NB4 (cell line): Measurements from ENCODE around the gene EPB41L4A.
"Not testable (repeated sequence)": the region's sequence is repeated elsewhere in the genome, so short reads cannot be mapped to it uniquely, and the experiment has no call there.

Experiments
- DNase-seq: peaks from one replicate; pipeline ENCODE4 v3.0.0; 2010; ENCODE audit warnings: low read depth
- H3K4me3 ChIP-seq: one replicate; pipeline ENCODE4 v1.5.1; 2011; ENCODE audit warnings: mild to moderate bottlenecking, low read depth, low read length, moderate library complexity
- MYC ChIP-seq: IDR thresholded peaks from 2 replicates; pipeline ENCODE4 v1.6.1; 2011; ENCODE audit warnings: low read depth, low read length
- POLR2A ChIP-seq: IDR thresholded peaks from 2 replicates; pipeline ENCODE4 v1.6.1; 2011; ENCODE audit warnings: mild to moderate bottlenecking; ENCODE audit not compliant: insufficient read length; ENCODE audit errors: extremely low read depth
- TF ChIP-seq, protein P1 (sequence below): IDR thresholded peaks from one replicate; pipeline ENCODE4 v1.5.1; 2012; ENCODE audit warnings: low read depth, low read length
- TF ChIP-seq, protein P2 (sequence below): IDR thresholded peaks from 2 replicates; pipeline ENCODE4 v1.6.1; 2011; ENCODE audit warnings: low read depth, low read length

EPB41L4A gene

DNA sequence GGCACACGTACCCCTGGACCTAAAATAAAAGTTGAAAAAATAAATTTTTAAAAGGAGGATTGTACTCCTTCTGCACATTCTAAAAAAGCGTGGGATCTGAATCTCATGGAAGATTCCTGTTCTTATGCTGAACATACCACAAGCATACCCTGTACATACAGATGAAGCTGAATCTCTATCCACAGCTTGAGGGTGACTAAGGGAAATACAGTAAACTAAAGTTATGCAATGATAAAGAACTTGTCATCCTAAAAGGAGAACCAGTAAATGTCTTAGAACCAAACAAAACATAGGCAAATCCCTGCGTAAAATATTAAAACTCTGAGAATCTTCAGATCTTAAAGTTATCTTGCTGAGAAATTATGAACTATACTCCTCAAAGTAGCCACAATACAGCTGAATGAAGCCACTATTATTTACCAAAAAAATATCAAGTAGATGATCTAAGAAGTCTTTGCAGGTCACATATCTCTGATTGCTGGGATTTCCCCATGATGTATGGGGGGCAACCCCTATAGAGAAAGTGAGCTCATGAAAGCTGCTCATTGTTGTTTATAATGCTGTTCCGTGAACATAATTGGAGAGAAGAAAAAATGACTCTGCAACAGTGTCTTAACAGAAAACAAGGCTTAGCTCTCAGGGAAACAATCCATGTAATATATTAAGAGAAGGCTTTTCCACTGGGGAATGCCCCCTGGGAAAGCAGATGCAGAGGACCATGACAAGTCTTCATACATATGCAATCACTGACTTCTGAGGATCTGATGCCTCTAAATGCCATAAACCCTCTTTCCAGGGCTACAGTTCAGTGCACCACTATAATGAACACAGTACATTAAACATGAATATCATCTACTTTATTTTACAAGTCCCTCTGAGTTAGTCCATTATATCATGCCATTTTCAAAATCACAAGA is 210.1 kb downstream of the EPB41L4A start:
- DNase-seq, result peak; percentile 16
- TF ChIP-seq POLR2A (no peak), MYC (no peak)
- TF ChIP-seq, protein P1, sequence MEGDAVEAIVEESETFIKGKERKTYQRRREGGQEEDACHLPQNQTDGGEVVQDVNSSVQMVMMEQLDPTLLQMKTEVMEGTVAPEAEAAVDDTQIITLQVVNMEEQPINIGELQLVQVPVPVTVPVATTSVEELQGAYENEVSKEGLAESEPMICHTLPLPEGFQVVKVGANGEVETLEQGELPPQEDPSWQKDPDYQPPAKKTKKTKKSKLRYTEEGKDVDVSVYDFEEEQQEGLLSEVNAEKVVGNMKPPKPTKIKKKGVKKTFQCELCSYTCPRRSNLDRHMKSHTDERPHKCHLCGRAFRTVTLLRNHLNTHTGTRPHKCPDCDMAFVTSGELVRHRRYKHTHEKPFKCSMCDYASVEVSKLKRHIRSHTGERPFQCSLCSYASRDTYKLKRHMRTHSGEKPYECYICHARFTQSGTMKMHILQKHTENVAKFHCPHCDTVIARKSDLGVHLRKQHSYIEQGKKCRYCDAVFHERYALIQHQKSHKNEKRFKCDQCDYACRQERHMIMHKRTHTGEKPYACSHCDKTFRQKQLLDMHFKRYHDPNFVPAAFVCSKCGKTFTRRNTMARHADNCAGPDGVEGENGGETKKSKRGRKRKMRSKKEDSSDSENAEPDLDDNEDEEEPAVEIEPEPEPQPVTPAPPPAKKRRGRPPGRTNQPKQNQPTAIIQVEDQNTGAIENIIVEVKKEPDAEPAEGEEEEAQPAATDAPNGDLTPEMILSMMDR, result no peak
- TF ChIP-seq, protein P2, sequence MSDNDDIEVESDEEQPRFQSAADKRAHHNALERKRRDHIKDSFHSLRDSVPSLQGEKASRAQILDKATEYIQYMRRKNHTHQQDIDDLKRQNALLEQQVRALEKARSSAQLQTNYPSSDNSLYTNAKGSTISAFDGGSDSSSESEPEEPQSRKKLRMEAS, result no peak
- no peak overlapping the region for H3K4me3 ChIP-seq

DNA sequence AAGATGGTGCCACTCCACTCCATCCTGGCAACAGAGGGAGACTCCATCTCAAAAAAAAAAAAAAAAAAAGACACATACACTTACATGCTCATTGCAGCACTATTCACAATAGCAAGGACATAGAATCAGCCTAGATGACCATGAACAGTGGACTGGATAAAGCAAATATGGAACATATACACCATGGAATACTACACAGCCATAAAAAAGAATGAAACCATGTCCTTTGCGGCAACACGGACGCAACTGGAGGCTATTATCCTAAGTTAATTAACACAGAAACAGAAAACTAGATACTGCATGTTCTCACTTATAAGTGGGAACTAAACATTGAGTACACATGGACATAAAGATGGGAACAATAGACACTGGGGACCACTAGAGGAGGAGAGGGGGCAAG is 210.9 kb downstream of the EPB41L4A start:
- H3K4me3 ChIP-seq, DNase-seq: not testable (repeated sequence)

DNA sequence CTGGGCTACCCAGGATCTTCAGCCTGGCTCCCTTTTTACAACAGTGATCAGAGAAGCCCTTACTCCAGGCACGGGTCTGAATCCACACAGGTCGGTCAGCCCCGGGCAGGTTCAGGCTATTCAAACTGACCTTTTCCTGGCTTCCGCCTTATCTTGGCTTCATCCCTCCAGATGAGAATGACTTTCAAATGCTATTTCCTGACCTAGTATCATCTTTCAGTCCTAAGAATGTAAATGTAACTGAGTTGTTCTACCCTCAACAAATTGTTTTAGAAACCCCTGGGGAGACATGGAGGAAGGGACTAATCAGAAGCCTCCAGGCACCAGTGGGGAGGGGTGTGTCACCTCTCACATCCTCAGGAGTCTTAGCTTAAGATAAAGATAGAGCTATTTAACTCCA is 213.2 kb downstream of the EPB41L4A start:
- DNase-seq, result no peak
- no peak overlapping the region for H3K4me3 ChIP-seq
- TF ChIP-seq MYC, result no peak
- TF ChIP-seq, protein P1, result no peak
- no peak for TF ChIP-seq POLR2A
- TF ChIP-seq, protein P2, result no peak

DNA sequence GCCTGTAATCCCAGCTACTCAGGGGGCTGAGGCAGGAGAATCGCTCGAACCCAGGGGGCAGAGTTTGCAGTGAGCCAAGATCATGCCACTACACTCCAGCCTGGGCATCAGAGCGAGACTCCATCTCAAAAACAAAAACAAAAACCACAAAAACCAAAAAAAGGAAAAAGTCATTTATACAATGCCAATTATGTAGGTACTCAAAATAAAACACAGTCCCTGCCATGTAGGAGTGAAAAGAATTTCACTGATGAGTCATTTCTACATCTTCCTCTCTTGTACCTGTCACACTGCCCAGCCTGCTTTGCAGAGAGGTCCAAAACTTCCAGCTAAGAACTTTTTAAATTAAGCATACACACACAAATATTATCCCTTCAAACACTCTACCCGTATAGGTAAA is 215.8 kb downstream of the EPB41L4A start:
- TF ChIP-seq, protein P2, result no peak
- no peak for TF ChIP-seq MYC
- no peak overlapping the region for H3K4me3 ChIP-seq
- DNase-seq, result no peak

DNA sequence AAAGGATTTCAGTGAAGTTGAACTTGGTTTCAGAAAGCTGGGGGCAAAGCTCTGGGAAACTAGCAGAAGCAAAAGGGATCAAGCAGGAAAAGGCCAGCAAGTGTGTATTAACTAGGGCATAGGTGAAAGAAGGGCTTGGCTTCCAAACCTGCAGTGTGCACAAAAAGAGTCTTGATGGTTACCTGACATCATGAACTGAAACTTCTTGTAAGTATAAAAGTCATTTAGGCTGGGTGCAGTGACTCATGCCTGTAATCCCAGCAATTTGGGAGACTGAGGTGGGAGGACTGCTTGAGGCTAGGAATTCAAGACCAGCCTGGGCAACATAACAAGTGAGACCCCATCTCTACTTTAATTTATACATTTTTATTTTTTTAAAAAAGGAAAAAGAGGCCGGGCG is 216.4 kb downstream of the EPB41L4A start:
- H3K4me3 ChIP-seq, result no peak overlapping the region
- no peak for DNase-seq
- TF ChIP-seq, protein P2, result no peak
- TF ChIP-seq POLR2A (no peak), MYC (no peak)
- TF ChIP-seq, protein P1, result no peak

DNA sequence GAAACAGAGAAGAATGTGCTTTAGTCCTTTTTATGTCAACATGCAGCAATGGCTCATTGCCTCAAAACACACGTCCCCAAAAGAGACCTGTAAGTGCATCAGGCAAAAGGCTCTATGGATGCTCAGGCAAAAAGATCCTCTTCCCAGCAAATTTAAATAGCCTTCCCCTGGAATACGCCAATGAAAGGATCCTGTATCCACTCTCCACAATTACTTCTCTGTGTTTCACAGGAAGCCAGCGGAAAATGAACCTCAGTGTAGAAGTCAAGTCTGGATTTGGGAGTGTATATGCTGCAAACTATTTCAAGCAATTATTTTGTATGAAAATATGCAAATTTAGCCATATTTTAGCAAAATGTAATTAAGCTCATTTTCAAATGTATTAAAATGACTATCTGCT is 217.9 kb downstream of the EPB41L4A start:
- TF ChIP-seq, protein P1, result no peak
- TF ChIP-seq, protein P2, result no peak
- no peak for DNase-seq

More for the DNA sequence above, 217.9 kb downstream of the EPB41L4A start:
- H3K4me3 ChIP-seq, result no peak overlapping the region
